Activated T-cell treated with anti-CD3 and anti-CD28 coated beads, Interleukin-2, amount 50 U/mL, for 1 hour (primary cell): Measurements from ENCODE around the gene DNAJC13.

Source experiments
- DNase-seq: peaks from one replicate; pipeline ENCODE4 v3.0.0-alpha.2; 2020

DNAJC13 gene

GRCh38 chr3:132407025-132407424, 10.3 kb upstream of the DNAJC13 start:
- DNase-seq: no peak

- DNase-seq: no peak
Measured at GRCh38 chr3:132414841-132415240, 2.5 kb upstream of the DNAJC13 start.

- no peak for DNase-seq
Measured at GRCh38 chr3:132416161-132416560, 1.1 kb upstream of the DNAJC13 start.

GRCh38 chr3:132417695-132418411, 551 bp downstream of the DNAJC13 start:
- no peak for DNase-seq

GRCh38 chr3:132418916-132419315, 1.6 kb downstream of the DNAJC13 start:
- no peak for DNase-seq

GRCh38 chr3:132421832-132422231, 4.5 kb downstream of the DNAJC13 start:
- no peak for DNase-seq

GRCh38 chr3:132422531-132422930, 5.2 kb downstream of the DNAJC13 start:
- DNase-seq: no peak

GRCh38 chr3:132432639-132433038, 15.3 kb downstream of the DNAJC13 start:
- DNase-seq: no peak

GRCh38 chr3:132433121-132433520, 15.8 kb downstream of the DNAJC13 start:
- no peak for DNase-seq

- no peak for DNase-seq
Measured at GRCh38 chr3:132435224-132435910, 18.1 kb downstream of the DNAJC13 start.

- no peak for DNase-seq
Measured at GRCh38 chr3:132435911-132436425, 18.7 kb downstream of the DNAJC13 start.

GRCh38 chr3:132443421-132443820, 26.1 kb downstream of the DNAJC13 start:
- DNase-seq: no peak

- no peak for DNase-seq
Measured at GRCh38 chr3:132444383-132444782, 27.1 kb downstream of the DNAJC13 start.

GRCh38 chr3:132445817-132446216, 28.5 kb downstream of the DNAJC13 start:
- no peak for DNase-seq

- no peak for DNase-seq
Measured at GRCh38 chr3:132448216-132448961, 31.1 kb downstream of the DNAJC13 start.

GRCh38 chr3:132456136-132456535, 38.8 kb downstream of the DNAJC13 start:
- no peak for DNase-seq

- no peak for DNase-seq
Measured at GRCh38 chr3:132456571-132456970, 39.3 kb downstream of the DNAJC13 start.

- DNase-seq: no peak
Measured at GRCh38 chr3:132457286-132457685, 40.0 kb downstream of the DNAJC13 start.

GRCh38 chr3:132459551-132459950, 42.2 kb downstream of the DNAJC13 start:
- no peak for DNase-seq

GRCh38 chr3:132461544-132461943, 44.2 kb downstream of the DNAJC13 start:
- DNase-seq: no peak

- DNase-seq: no peak
Measured at GRCh38 chr3:132464066-132464465, 46.8 kb downstream of the DNAJC13 start.

GRCh38 chr3:132469326-132469725, 52.0 kb downstream of the DNAJC13 start:
- DNase-seq: no peak

GRCh38 chr3:132486099-132486498, 68.8 kb downstream of the DNAJC13 start:
- DNase-seq: no peak

- DNase-seq: no peak
Measured at GRCh38 chr3:132488151-132488550, 70.8 kb downstream of the DNAJC13 start.
